ENCODE measurements around the gene EFCAB11. TPM values are rescaled to one million over a fixed set of nuclear protein-coding genes. Genes with fewer than 3 reads are reported as not detected.
"Not testable (repeated sequence)": the region's sequence is repeated elsewhere in the genome, so short reads cannot be mapped to it uniquely, and the experiment has no call there.

Gene EFCAB11
- total RNA-seq, 6 donors from 2014 or later, result 1.9 to 9.4 (median 4.6) TPM

DNA sequence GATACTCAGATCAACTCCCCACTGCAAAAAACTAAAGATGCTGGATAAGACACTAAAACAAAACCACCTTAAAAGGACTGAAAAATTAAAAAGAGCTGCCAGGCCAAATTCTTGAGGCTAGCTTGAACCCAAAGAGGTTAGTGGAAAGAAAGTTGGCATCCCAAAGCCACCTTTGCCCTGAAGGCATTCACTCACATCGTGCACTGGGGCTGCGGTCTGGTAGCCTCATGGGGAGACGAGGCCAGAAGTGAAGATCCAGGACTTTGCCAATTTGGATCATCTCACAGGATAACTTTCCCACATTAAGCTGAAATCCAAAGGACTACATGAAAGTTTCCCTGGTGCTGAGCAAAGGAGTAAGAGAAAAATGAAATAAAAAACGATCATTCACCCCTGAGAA, 63.9 kb downstream of the EFCAB11 start:
- Histone ChIP-seq H3K36me3 (no peaks in the 10 kb centered on the region), H3K4me1 (no peaks in the 10 kb centered on the region), H3K27ac (no peak overlapping the region), H3K9me3 (no peaks in the 10 kb centered on the region), H3K27me3 (no peaks in the 10 kb centered on the region), H3K4me3 (no peak overlapping the region)
- DNase-seq (no peak), ATAC-seq (ENCODE audit: low FRiP score in 2 of 2) (no peak)
- WGBS, 2 donors, result 93 to 94% methylated on average over 4 of the region's 4 CpGs
- TF ChIP-seq POLR2A (IDR thresholded peaks at IDR 0.05) (no peak), POLR2AphosphoS5 (IDR thresholded peaks at IDR 0.05) (no peak), EP300 (IDR thresholded peaks at IDR 0.05) (no peak)
- TF ChIP-seq, protein P1, sequence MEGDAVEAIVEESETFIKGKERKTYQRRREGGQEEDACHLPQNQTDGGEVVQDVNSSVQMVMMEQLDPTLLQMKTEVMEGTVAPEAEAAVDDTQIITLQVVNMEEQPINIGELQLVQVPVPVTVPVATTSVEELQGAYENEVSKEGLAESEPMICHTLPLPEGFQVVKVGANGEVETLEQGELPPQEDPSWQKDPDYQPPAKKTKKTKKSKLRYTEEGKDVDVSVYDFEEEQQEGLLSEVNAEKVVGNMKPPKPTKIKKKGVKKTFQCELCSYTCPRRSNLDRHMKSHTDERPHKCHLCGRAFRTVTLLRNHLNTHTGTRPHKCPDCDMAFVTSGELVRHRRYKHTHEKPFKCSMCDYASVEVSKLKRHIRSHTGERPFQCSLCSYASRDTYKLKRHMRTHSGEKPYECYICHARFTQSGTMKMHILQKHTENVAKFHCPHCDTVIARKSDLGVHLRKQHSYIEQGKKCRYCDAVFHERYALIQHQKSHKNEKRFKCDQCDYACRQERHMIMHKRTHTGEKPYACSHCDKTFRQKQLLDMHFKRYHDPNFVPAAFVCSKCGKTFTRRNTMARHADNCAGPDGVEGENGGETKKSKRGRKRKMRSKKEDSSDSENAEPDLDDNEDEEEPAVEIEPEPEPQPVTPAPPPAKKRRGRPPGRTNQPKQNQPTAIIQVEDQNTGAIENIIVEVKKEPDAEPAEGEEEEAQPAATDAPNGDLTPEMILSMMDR (IDR thresholded peaks at IDR 0.05), result no peak

DNA sequence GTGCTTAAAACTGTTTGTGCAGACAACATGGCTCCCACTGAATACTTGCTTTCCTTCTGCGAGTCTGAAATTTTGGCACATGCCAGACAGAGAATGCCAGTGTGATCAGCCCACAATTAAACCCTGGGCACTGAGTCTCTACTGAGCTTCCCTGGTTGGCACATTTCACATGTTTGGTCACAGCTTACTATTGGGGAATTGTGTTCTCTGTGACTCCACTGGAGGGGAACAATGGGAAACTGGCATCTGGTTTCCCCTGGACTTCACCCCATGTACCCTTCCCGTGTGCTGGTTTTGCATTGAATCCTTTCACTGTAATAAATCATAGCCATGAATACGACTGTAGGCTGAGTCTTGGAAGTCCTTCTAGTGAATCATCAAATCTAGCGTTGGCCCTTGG, 64.9 kb downstream of the EFCAB11 start:
- DNase-seq, result no peak
- no peak overlapping the region for H3K4me3 ChIP-seq
- WGBS, 2 donors, result 82 to 93% methylated on average over 4 of the region's 4 CpGs

DNA sequence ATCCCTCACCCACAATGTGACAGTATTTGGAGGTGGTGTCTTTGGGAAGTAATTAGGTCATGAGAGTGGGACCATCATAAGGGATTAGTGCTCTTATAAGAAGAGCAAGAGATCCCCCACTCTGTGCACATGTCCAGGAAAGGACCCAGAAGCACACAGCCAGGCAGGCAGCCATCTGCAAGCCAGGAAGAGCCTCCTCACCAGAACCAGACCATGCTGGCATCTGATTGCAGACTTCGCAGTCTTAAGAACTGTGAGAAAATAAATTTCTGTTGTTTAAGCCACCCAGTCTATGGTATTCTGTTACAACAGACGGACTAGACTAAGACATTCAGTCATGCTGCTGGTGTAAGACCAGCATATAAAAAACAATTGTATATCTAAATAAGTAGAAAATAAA, 69.8 kb downstream of the EFCAB11 start:
- WGBS, 2 donors, result 96 to 99% methylated on average over 2 of the region's 2 CpGs
- H3K4me3 ChIP-seq, result no peak overlapping the region
- ATAC-seq (ENCODE audit: low FRiP score in 2 of 2), result no peak
- H3K27ac ChIP-seq, result no peak overlapping the region
- no peaks in the 10 kb centered on the region for H3K9me3 ChIP-seq
- no peaks in the 10 kb centered on the region for H3K36me3 ChIP-seq
- TF ChIP-seq, protein P1 (IDR thresholded peaks at IDR 0.05), result no peak
- no peak for TF ChIP-seq POLR2AphosphoS5 (IDR thresholded peaks at IDR 0.05)
- TF ChIP-seq EP300 (IDR thresholded peaks at IDR 0.05), result no peak
- no peak for TF ChIP-seq POLR2A (IDR thresholded peaks at IDR 0.05)
- H3K4me1 ChIP-seq, result no peaks in the 10 kb centered on the region
- no peaks in the 10 kb centered on the region for H3K27me3 ChIP-seq
- no peak for DNase-seq

More for the DNA sequence above, 64.9 kb downstream of the EFCAB11 start:
- Histone ChIP-seq H3K9me3 (no peaks in the 10 kb centered on the region), H3K4me1 (no peaks in the 10 kb centered on the region), H3K36me3 (no peaks in the 10 kb centered on the region), H3K27me3 (no peaks in the 10 kb centered on the region), H3K27ac (no peak overlapping the region)
- TF ChIP-seq POLR2AphosphoS5 (IDR thresholded peaks at IDR 0.05) (no peak), POLR2A (IDR thresholded peaks at IDR 0.05) (no peak), EP300 (IDR thresholded peaks at IDR 0.05) (no peak)
- TF ChIP-seq, protein P1 (IDR thresholded peaks at IDR 0.05), result no peak
- no peak for ATAC-seq (ENCODE audit: low FRiP score in 2 of 2)

DNA sequence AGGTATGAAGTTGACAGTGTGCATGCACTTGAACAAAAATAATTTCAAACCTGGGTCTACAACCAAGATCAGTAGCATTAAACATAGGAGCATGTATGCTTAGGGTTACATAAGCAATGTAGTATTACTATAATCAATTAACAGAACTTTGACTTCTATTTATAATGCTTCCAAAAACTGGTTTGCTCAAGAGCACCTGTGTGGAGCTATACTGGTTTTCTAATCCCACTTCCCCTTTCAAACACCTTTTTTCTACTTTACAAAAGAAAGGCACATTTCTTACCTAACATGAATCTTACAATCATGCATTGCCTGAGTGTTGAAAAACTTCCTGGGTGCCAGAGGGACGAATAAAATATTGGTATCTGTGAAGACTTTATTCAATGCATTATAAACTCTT, 72.7 kb downstream of the EFCAB11 start:
- Histone ChIP-seq H3K36me3 (no peaks in the 10 kb centered on the region), H3K4me1 (no peaks in the 10 kb centered on the region), H3K27me3 (no peaks in the 10 kb centered on the region), H3K9me3 (no peaks in the 10 kb centered on the region), H3K4me3 (no peak overlapping the region), H3K27ac (no peak overlapping the region)
- no peak for TF ChIP-seq POLR2A (IDR thresholded peaks at IDR 0.05)
- TF ChIP-seq, protein P1 (IDR thresholded peaks at IDR 0.05), result no peak
- TF ChIP-seq POLR2AphosphoS5 (IDR thresholded peaks at IDR 0.05), result no peak
- no peak for TF ChIP-seq EP300 (IDR thresholded peaks at IDR 0.05)
- 93% methylated on average over 1 of the region's 1 CpG for WGBS, 2 donors
- no peak for ATAC-seq (ENCODE audit: low FRiP score in 2 of 2)
- no peak for DNase-seq

DNA sequence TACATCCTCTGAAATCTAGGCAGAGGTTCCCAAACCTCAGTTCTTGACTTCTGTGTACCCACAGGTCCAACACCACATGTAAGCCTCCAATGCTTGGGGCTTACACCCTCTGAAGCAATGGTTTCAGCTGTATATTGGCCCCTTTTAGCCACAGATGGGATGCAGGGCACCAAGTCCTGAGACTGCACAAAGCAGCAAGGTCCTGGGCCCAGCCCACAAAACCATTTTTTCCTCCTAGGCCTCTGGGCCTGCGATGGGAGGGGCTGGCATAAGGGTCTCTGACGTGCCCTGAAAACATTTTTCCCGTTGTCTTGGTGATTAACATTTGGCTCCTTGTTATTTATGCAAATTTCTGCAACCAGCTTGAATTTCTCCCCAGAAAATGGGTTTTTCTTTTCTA, 80.4 kb downstream of the EFCAB11 start:
- DNase-seq, result not testable (repeated sequence)
- 93 to 94% methylated on average over 3 of the region's 3 CpGs for WGBS, 2 donors

More for the DNA sequence above, 80.4 kb downstream of the EFCAB11 start:
- not testable (repeated sequence) for H3K4me1 ChIP-seq; H3K36me3 ChIP-seq; ATAC-seq (ENCODE audit: low FRiP score in 2 of 2); H3K27me3 ChIP-seq; H3K27ac ChIP-seq; H3K4me3 ChIP-seq
- H3K9me3 ChIP-seq, result peaks cover 0 to 13% (median 7%) of the 10 kb centered on the region in 4 donors
